HG03196 (cell line): ENCODE data around the gene SLC25A20.

ENCODE experiments used
- ATAC-seq: cut with Tn5 transposase; IDR thresholded peaks from one replicate; pipeline ENCODE4 v1.9.1; 2021; ENCODE audit not compliant: unreplicated experiment

Gene SLC25A20

DNA sequence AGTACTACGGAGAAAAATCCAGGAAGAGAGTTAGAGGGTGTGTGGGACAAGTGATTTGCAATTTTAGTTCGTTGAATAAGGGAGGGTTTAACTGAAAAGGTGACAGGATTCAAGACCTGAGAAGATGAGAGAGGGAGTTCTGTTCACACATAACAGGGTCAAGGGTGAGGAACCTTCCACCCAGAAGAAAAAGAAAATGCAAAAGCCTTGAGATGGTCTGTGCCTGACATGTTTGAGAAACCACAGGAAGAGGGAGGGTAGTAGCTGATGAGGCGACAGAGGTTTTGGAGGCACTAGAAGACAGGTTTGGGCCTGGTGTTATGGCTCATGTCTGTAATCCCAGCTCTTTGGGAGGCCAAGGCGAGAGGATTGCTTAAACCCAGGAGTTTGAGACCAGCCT is 591 bp upstream of the SLC25A20 start:
- no peak for ATAC-seq

DNA sequence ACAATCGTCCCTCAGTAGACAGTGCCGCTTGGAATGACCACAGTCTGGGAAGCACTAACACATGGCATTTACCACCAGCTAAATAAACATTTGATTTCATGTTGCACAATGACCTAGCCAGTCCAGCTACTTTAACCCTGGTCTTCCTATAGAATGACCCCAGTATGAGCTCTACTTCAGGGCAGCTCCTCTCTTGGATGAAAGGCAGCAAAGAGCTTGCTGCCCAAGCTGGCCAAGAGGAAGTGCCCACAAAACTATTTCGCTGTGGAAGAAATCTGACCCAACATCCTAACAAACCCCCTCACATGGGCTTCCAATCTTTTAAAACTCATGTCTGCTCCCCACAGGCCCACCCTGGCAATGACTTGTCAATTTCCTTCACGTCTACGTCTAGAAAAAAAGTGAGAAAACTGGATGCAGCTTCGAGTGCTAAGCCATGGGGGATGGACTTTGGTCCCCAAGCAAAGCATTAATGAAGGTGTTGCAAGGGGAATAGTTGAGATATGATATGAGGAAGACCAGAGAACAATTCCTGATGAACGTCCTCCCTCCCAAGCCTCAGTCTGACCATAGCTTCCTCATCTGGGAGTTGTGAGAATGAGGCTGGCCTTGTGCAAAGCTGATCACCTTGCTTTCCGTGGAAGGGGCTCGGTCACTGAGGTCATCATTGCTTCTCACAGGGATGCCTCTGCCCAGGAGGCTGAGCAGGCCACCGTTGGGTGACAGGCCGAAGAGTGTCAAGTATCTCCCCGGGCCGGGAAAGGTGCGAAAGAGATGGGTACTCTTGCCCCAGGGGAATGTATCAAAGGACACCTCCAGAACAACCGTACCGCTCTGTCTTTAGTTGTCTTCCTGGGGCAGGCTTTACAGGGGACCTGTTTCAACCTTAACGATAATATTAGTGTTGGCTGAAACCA is 964 bp downstream of the SLC25A20 start:
- ATAC-seq, result no peak

DNA sequence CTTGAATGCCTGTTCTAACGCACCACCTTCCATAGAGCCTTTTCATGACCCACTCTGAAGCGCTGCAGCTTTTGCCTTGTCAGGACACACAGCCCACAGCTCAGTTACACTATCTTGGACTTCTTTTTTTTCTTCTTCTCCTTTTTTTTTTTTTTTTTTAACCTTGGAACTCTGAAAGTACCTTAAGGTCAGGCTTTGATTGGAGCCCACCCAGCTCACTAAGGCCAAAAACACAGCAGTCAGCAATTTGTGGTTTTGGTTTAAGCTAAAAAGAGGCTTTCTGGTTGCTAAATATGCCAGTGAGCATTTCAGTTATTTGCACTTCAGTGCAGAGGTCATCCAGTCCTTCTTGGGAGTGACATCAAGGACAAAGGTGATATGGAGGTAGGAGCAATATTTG is 1.7 kb downstream of the SLC25A20 start:
- no peak for ATAC-seq

DNA sequence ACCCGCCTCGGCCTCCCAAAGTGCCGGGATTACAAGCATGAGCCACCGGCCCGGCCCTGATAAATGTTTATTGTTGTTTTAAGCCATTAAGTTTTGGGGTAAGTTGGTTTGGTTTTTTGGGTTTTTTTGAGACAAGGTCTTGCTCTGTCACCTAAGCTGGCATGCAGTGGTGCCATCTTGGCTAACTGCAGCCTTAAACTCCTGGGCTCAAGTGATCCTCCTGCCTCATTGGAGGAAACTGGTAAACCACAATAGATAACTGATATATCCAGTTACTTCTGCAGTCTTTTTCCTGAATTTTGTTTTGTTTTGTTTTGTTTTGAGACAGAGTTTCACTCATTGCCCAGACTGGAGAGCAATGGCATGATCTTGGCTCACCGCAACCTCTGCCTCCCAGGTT is 4.2 kb downstream of the SLC25A20 start:
- ATAC-seq, result no peak

DNA sequence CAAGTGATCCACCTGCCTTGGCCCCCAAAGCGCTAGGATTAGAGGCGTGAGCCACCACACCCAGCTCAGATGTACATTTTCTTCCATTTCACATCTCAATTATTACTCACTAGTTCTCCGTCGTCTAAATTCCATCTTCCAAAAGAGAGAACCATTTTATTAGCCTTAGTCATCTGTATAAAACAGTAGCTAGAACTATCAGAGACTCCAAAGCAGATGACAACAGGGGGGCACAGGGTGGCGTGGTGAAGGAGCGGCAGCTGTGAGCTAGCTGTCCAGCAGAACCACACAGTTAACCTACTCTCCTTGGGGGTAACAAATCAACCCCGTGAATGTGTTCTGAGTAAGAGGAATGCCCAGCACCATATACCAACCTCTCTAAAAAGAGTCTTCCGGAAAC is 7.1 kb downstream of the SLC25A20 start:
- no peak for ATAC-seq

DNA sequence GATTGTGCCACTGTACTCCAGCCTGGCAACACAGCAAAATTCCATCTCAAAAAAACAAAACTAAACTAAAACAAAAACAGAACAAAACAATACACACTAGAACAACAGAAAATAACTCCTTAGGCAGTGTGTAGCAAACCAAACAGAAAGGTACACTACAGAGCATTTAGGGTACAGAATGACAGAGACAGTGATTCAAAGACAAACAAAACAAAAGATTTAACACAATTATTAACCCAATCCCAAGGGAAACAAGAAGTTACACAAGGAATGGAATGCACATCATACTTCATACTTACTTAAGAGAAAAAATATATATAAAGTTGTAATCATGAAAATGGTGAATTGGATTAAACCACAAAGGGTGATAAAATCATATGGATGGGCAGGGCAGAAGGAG is 12.9 kb downstream of the SLC25A20 start:
- ATAC-seq, result no peak

DNA sequence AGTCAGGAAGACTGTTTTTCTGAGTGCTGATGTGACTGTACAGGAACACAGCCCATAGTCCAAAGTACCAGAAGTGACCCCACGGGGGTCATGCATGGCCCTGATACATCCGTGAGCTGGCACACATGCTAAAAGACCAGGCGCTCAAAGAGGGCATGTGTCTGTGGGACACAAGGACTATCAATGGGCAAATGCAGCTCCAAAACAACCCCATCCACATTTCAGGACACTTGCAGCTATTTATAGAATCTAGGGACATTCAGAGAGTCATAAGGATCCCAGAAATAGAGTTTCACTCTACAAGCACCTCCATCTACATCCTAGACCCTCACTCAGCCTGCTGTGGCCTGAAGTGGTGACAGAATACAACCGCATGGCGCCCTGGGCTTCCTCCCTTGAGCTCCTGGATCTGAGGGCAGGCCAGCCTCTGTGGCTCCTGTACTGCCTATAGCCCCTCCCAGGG is 17.0 kb downstream of the SLC25A20 start:
- ATAC-seq, result no peak

DNA sequence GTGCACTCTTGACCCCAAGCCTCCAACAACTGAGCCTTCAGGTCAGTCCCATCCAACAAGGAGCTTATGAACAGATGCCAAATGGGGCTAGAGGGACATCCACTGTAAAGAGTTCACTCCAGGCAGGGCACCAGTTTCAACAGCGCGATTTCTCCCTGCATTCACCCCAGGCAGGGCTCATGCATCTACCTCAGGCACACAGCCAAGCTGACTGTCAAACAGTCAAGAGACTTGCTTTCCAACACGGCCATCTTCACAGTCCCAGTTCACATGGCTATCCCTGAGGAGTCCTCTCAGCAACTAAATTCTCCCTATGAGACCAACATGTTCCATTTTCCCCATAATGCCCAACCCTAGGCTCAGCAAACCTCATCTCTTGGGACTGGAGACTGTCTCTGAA is 17.7 kb downstream of the SLC25A20 start:
- no peak for ATAC-seq

DNA sequence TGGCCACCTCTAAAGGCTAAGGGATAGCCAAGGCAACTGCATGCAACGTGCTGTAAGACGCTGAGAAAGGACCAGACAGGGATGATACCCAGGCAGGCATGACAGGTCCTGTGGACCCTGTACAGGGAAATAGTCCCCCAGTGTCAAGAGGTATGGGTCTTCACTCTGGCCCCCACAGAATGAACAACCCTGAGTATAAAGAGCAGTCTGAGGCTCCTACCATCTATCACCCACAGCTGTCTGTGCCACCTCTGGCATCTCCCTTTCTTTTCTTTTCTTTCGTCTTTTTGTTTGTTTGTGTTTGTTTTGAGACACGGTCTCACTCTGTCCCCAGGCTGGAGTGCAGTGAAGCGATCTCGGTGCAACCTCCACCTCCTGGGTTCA is 18.7 kb downstream of the SLC25A20 start:
- no peak for ATAC-seq

DNA sequence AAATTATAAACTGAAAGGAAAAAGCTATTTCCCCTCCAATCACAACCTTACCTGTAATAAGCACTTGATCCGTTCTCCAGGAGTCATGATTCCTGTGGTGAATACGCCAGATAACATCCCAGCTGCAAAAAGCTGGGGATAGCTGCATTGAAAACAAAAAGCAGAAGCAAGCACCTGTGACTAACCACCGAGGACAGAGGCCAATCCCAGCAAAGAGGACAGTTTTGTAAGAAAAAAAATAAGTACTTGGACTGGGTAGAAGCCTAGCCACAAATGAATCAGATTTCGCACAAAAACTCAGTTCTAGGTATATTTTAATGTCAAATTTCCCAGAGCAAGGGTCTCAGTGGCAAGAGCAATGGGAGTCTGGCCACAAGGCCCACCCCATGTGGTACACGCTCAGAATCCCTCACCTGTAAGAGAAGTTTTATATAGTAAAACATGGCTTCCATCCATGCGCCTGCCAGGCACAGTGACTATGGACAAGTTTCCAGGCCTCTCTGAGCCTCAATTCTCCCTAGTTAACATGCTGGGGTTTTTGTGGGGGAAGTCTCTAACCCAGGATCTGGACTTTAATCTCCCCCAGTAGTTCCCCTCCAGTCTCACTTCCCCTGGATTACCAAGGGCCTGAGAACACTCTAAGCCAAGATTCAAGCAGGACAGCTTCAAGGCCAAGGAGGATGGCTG is 19.2 kb downstream of the SLC25A20 start:
- no peak for ATAC-seq

DNA sequence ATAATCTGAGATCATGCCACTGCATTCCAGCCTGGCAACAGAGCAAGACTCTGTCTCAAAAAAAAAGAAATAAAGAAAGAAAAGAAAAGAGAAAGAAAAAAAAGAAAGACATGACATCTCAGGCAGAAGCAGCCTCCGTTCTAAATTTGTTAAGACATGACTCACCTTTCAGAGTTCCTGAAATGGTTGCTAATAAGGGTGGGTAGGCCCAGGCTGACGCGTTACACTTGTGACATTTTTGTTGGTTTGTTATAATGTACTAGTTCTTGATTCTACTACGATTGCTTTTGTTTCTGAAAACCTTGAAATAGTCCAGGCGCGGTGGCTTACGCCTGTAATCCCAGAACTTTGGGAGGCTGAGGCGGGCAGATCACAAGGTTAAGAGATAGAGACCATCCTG is 21.0 kb downstream of the SLC25A20 start:
- no peak for ATAC-seq

DNA sequence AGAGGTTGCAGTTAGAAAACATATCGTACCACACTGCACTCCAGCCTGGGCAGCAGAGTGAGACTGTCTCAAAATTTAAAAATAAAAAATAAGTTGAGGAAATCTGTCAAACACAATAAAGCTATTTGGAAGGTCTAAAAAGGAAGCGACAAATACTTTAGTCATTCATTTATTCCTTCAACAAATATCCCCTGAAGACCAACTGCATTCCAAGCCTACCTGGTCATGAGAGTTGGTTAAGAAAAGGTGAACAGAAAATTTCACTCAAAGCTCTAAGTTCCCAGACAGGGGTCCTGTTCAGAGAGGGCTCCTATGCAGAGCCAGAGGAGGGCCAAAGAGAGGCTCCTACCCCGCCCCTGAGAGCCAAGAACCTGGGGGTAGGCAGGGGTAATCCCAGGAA is 35.6 kb downstream of the SLC25A20 start:
- no peak for ATAC-seq

DNA sequence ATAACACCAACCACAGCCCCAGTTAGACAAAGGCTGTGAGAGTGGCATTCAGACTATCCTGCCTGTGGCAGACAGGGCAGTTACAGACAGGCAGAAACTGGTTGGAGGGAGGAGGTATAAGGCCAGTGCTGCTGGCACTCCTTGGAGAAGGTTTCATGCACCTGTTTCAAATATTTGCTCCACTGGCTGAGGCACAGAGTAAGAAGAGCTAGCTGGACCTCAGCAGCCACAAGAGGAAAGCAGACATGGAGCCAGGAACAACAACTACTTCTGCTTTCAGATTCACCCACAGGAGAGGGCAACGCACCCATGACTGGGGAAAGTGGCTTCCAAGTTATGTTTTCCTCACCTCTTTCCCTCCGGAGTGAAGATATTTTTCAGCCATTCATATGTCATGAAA is 39.5 kb downstream of the SLC25A20 start:
- no peak for ATAC-seq

DNA sequence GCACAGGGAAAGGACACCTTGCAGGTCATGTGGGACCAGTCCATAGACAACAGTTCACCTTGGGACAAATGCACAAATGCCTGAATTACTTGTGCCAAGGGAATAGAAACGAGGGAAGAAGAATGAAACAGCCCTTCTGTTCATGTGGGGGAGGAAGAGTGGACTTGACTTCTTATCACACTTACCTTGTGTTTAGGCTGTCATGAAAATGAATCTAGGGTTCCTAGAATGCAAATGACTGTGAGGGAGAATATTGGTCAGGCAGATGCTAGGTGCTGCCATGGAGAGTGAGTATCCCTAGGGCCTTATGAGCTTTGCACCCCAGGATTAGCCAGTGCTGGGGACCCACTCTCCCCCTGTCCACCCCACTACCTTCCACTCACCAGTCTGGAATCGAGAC is 40.0 kb downstream of the SLC25A20 start:
- no peak for ATAC-seq

DNA sequence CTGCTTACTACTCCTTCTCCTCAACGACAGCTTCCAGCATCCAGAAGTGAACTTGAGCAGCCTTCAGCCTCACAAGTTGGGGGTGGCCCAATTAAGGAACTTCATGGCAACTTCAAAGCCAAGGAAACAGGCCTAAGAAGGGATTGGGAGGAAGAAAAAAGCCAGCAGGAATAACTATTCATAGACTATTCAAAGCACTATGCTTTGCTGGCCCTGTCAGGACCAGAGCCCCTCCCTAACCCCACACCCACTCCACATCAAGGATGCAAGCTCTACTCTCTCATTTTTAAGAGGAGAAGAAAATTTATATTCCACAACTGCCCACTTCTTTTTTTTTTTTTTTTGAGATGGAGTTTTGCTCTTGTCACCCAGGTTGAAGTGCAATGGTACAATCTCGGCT is 41.0 kb downstream of the SLC25A20 start:
- ATAC-seq, result no peak

DNA sequence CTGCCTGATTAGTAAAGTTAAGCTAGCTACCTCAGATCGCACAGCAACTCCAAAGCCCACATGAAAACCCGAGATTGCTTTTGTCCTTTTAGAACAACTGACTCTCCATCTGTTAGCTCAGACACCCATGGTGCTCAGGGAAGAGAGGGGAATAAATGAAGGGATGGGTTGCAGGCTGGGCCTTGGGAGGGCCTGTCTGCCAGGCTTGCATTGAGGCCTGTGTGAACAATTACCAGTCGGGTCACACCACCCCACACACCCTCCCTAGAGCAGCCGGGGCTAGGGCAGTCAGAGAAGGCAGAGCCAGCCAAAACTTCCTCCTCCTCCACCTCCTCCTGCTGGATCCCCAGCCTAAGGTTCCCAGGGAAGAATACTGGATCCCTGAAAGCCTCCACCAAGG is 42.2 kb downstream of the SLC25A20 start:
- no peak for ATAC-seq

DNA sequence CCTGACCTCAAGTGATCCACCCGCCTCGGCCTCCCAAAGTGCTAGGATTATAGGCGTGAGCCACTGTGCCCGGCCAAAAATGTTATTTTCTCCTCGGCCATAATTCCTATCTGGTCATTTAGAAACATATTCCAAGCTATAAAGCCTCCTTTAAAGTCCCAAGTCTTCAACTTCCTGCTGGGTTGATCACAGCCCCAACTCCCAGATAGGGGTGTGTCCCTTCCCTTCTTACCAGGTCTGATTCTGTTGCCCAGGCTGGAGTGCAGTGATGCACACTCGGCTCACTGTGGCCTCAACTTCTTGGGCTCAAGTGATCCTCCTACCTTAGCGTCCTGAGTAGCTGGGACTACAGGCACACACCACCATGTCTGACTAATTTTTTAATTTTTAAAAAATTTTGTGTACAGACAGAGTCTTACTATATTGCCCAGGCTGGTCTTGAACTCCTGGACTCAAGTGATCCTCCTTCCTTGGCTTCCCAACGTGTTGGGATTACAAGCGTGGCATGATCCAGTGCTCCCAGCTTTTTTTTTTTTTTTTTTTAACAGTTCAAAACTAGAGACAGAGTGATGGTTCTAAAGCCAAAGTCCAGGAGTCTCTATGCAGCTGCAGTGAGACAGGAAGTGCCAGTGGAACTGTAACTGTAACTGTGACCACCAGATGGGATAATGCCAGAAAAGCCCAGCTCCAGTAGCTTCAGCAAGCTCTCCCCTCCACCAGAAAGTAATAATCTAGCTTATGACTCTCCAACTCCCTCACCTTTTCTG is 42.8 kb downstream of the SLC25A20 start:
- ATAC-seq, result no peak

DNA sequence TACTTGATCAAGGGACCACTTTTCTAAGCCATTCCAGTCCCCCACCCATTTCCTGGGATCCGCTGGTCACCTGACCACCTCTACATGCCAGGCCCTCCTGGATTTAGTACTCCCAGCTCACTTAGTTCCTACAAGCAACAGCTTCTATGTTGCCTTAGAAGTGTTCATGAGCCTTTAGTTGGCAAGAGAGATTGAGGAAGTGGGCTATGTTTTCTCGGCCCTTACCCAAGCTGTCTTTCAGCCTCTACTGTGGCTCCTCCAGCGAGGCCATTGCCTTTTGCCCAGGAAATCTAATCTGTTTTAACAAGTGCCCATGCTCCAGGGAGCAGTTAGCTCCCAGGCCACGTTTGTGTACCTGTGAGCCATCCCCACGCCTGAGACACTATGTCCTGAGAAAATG is 46.5 kb downstream of the SLC25A20 start:
- no peak for ATAC-seq

DNA sequence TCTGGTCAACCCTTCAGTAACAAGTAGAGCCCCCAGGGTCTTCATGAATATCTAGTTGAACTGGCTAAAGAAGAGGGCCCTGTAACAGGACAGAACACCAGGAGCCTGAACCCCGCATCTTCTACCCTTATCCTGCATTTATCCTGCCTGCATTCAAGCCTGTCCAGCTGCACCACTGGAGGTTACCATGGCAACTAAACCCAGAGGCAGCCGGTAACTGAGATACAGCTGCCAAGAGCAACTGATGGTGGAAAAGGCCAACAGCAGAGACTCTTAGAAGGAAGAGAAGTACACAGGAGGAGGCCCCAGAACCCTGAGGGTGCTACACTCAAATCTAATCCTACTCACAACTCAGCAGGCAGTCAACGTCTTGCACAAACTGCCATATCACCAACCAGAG is 47.3 kb downstream of the SLC25A20 start:
- ATAC-seq, result no peak

DNA sequence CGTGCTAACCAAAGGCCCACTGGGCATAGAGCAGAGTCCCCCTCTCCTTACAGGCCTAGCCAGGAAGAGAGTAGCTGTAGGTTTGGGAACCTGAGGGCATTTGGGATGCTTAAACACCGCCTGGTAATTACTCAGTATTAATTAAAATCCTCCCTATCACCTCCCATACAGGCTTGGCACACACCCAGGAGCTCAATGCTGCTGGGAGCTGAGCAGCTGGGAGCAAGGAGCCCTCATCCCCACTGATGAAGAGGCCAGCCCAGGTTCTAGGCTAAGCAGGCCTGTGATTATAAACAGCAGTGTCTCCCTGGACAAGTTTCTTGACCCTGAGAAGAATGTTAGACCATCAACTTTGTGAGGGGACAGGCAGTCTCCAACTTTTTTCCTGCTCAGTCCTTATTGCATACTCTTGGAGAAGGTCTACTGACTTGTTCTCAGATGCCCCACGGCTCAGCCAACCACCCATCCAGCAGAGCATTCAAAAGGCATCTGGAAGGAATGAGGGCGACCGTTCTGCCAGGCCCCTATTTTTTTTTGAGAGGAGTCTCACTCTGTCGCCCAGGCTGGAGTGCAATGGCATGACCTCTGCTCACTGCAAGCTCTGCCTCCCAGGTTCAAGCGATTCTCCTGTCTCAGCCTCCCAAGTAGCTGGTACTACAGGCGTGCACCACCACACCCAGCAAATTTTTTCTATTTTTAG is 49.7 kb downstream of the SLC25A20 start:
- ATAC-seq, result no peak
